HG02610 (cell line): ENCODE measurements around the gene RAB33A.
"Not testable (repeated sequence)": the region's sequence is repeated elsewhere in the genome, so short reads cannot be mapped to it uniquely, and the experiment has no call there.

Experiments
- ATAC-seq: cut with Tn5 transposase; IDR thresholded peaks from one replicate; pipeline ENCODE4 v1.9.1; 2021; ENCODE audit warnings: mild to moderate bottlenecking, moderate library complexity; ENCODE audit not compliant: unreplicated experiment

RAB33A gene

GRCh38 chrX:130231184-130231583 is 59.4 kb downstream of the RAB33A start:
- not testable (repeated sequence) for ATAC-seq
